ENCODE results near the gene CCDC57. TPM values are rescaled to one million over a fixed set of nuclear protein-coding genes. Genes with fewer than 3 reads are reported as not detected.

CCDC57 gene
- total RNA-seq, 1 donor from 2014 or later = 15.0 TPM

GRCh38 chr17:82063424-82064415, 148.9 kb downstream of the CCDC57 start:
- Histone ChIP-seq H3K36me3 (no peaks in the 10 kb centered on the region), H3K27me3 (no peaks in the 10 kb centered on the region), H4K20me1 (ENCODE audit: low read depth) (no peaks in the 10 kb centered on the region), H3K4me3 (no peak overlapping the region), H2AFZ (replicated peaks) (no peak overlapping the region), H3F3A (ENCODE audit: low read depth) (no peaks in the 10 kb centered on the region), H3K27ac (no peak overlapping the region), H3K9ac (no peak overlapping the region), H3K79me2 (ENCODE audit: low read depth) (peaks cover 12% of the 10 kb centered on the region), H3K4me2 (peak overlapping the region; percentile 100), H3K9me3 (ENCODE audit: low read depth) (no peaks in the 10 kb centered on the region), H3K4me1 (peaks cover 6% of the 10 kb centered on the region)
- H3K36me3 Mint-ChIP-seq = peaks cover 3% of the 10 kb centered on the region
- no peak for TF ChIP-seq EZH2 (IDR thresholded peaks at IDR 0.05)
- no peak for TF ChIP-seq EZH2phosphoT487 (IDR thresholded peaks at IDR 0.05)
- no peak for TF ChIP-seq CTCF (IDR thresholded peaks at IDR 0.05)
- H3K27ac Mint-ChIP-seq = no peak overlapping the region
- H3K9me3 Mint-ChIP-seq = no peaks in the 10 kb centered on the region
- peaks cover 5% of the 10 kb centered on the region for H3K27me3 Mint-ChIP-seq (ENCODE audit: insufficient read depth, low read depth)
- peak overlapping the region; percentile 80 for H3K4me3 Mint-ChIP-seq
- no peak for DNase-seq (ENCODE audit: low spot score)
- peaks cover 10% of the 10 kb centered on the region for H3K4me1 Mint-ChIP-seq

DNA sequence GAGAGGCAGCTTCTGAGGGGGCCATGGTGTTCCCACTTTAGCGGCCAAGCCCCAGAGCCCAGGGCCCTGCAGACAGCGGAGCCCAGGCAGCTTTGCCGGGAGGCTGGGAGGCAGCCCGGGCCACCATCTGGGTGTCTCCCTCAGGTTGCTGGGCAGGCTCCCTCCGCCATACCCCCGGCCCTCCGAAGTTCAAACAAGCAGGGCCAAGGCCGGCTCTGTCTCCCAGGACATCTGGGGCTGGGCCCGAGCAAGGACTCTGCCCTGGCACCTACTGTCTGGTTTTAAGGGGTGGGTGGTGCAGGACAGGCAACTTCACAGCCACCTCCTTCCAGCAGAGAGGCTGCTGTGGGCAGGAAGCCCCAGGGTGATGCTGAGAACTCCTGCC, 149.7 kb downstream of the CCDC57 start:
- Histone ChIP-seq H3F3A (ENCODE audit: low read depth) (no peaks in the 10 kb centered on the region), H3K4me2 (no peak overlapping the region), H3K4me1 (peaks cover 6% of the 10 kb centered on the region), H2AFZ (replicated peaks) (no peak overlapping the region), H3K36me3 (no peaks in the 10 kb centered on the region), H3K9me3 (ENCODE audit: low read depth) (no peaks in the 10 kb centered on the region), H3K4me3 (no peak overlapping the region), H3K27ac (no peak overlapping the region), H4K20me1 (ENCODE audit: low read depth) (no peaks in the 10 kb centered on the region), H3K27me3 (no peaks in the 10 kb centered on the region), H3K79me2 (ENCODE audit: low read depth) (peaks cover 12% of the 10 kb centered on the region), H3K9ac (no peak overlapping the region)
- no peak for DNase-seq (ENCODE audit: low spot score)
- Mint-ChIP-seq H3K36me3 (peaks cover 3% of the 10 kb centered on the region), H3K27me3 (ENCODE audit: insufficient read depth, low read depth) (peaks cover 5% of the 10 kb centered on the region), H3K4me3 (no peak overlapping the region), H3K4me1 (peaks cover 10% of the 10 kb centered on the region), H3K27ac (no peak overlapping the region), H3K9me3 (no peaks in the 10 kb centered on the region)
- TF ChIP-seq EZH2phosphoT487 (IDR thresholded peaks at IDR 0.05) (no peak), EZH2 (IDR thresholded peaks at IDR 0.05) (no peak), CTCF (IDR thresholded peaks at IDR 0.05) (no peak)

DNA sequence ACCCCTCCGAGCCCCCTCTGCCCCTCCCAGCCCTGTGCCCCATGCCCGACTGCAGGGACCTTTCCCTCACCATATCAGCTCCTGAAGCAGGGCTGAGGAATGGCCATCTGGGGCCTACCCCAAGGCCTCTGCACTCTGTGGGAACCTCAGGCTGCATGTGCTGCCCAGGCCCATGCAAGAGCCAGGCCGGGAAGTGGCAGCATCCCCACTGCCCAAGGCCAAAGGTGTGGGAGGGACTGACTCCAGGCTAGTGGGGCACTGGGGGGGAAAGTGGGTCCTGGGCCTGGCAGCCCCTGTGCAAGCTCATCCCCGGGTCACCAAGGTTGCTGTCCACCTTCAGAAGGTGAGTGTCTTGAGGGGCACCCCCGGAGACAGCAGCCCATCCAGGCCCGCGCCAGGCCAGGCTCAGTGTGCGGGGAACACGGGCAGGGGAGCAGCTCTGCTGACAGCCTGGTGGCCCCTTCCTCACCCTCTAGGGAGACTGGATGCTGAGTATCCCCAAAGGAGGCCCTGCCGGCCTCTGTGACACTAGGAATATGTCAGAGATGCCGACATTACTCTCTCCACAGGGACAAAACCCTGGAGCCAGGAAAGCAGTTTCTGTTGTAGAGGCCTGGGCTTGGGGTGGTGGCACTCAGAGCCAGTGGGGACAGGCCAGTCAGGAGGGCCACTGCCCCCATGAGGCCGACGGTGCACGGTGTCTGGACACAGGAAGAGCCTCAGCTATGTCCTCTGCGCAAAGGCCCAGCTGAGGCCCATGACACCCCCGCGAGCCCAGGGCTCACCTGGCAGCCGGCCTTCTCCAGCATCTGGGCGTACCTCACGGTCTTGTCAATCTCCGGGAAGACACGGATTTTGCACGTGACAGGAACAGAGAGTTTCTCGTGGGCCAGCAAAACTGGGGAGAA, 150.3 kb downstream of the CCDC57 start:
- H2AFZ ChIP-seq (replicated peaks) = no peak overlapping the region
- H4K20me1 ChIP-seq (ENCODE audit: low read depth) = no peaks in the 10 kb centered on the region
- H3F3A ChIP-seq (ENCODE audit: low read depth) = no peaks in the 10 kb centered on the region
- Mint-ChIP-seq H3K27ac (no peak overlapping the region), H3K9me3 (no peaks in the 10 kb centered on the region), H3K27me3 (ENCODE audit: insufficient read depth, low read depth) (peaks cover 3% of the 10 kb centered on the region), H3K4me3 (no peak overlapping the region), H3K36me3 (peaks cover 3% of the 10 kb centered on the region), H3K4me1 (peaks cover 10% of the 10 kb centered on the region)
- H3K27ac ChIP-seq = no peak overlapping the region
- no peak for DNase-seq (ENCODE audit: low spot score)
- no peak overlapping the region for H3K4me2 ChIP-seq
- TF ChIP-seq EZH2phosphoT487 (IDR thresholded peaks at IDR 0.05) (no peak), CTCF (IDR thresholded peaks at IDR 0.05) (no peak), EZH2 (IDR thresholded peaks at IDR 0.05) (no peak)
- no peak overlapping the region for H3K4me3 ChIP-seq
- H3K79me2 ChIP-seq (ENCODE audit: low read depth) = peaks cover 12% of the 10 kb centered on the region
- H3K27me3 ChIP-seq = no peaks in the 10 kb centered on the region
- H3K4me1 ChIP-seq = peaks cover 6% of the 10 kb centered on the region
- H3K36me3 ChIP-seq = no peaks in the 10 kb centered on the region
- H3K9me3 ChIP-seq (ENCODE audit: low read depth) = no peaks in the 10 kb centered on the region
- no peak overlapping the region for H3K9ac ChIP-seq
